22Rv1 (cell line): ENCODE results near the gene FHL2.

Experiments used
- H3K27ac ChIP-seq: fragments of 450-650 bp; 2 replicates; pipeline ENCODE4 v1.5.1; 2017
- ZFX ChIP-seq: fragments of 450-650 bp; IDR thresholded peaks from 2 replicates; pipeline ENCODE4 v1.6.1; 2017; ENCODE audit warnings: antibody characterized with exemption, borderline replicate concordance
- TF ChIP-seq, protein P1 (sequence below): fragments of 450-650 bp; IDR thresholded peaks from 2 replicates; pipeline ENCODE4 v1.5.1; 2017; ENCODE audit warnings: mild to moderate bottlenecking

The FHL2 gene

DNA sequence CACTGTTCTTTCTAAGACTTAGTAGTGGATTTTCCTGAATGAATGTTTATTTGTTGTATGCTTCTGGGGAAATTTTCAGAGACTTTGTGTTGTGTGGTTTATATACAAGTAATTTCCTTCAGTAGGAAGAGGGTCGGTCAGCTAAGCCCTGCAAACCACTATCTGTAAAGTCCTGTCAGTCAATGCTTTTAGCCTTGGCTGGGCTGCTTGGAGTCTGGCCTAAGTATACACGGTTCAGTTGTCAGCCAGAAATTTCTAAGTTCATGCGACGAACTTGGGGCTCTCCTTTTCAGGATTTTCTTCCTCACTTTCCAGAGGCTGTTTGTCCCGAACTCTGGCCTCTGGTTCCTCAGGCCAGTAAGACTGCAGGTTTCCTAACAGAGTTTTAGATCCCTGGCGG, 40.3 kb downstream of the FHL2 start:
- no peak for TF ChIP-seq ZFX
- TF ChIP-seq, protein P1, sequence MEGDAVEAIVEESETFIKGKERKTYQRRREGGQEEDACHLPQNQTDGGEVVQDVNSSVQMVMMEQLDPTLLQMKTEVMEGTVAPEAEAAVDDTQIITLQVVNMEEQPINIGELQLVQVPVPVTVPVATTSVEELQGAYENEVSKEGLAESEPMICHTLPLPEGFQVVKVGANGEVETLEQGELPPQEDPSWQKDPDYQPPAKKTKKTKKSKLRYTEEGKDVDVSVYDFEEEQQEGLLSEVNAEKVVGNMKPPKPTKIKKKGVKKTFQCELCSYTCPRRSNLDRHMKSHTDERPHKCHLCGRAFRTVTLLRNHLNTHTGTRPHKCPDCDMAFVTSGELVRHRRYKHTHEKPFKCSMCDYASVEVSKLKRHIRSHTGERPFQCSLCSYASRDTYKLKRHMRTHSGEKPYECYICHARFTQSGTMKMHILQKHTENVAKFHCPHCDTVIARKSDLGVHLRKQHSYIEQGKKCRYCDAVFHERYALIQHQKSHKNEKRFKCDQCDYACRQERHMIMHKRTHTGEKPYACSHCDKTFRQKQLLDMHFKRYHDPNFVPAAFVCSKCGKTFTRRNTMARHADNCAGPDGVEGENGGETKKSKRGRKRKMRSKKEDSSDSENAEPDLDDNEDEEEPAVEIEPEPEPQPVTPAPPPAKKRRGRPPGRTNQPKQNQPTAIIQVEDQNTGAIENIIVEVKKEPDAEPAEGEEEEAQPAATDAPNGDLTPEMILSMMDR: no peak

DNA sequence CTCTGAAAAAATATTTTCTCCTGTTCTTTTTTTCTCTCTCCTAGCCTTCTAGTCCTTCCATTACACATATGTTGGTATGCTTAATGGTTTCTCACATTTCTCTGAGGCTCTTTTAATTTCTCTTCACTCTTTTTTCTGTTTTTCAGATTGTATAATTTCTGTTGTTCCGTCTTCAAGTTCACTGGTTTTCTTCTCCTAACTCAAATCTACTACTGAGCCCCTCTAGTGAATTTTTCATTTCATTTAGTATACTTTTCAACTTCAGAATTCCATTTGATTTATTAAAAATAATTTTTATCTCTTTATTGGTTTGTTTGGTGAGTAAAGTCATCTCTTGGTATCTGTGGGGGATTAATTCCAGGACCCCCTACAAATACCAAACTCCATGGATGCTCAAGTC, 41.7 kb downstream of the FHL2 start:
- no peak overlapping the region for H3K27ac ChIP-seq
- no peak for TF ChIP-seq ZFX
- TF ChIP-seq, protein P1: no peak

More for the DNA sequence above, 40.3 kb downstream of the FHL2 start:
- no peak overlapping the region for H3K27ac ChIP-seq

DNA sequence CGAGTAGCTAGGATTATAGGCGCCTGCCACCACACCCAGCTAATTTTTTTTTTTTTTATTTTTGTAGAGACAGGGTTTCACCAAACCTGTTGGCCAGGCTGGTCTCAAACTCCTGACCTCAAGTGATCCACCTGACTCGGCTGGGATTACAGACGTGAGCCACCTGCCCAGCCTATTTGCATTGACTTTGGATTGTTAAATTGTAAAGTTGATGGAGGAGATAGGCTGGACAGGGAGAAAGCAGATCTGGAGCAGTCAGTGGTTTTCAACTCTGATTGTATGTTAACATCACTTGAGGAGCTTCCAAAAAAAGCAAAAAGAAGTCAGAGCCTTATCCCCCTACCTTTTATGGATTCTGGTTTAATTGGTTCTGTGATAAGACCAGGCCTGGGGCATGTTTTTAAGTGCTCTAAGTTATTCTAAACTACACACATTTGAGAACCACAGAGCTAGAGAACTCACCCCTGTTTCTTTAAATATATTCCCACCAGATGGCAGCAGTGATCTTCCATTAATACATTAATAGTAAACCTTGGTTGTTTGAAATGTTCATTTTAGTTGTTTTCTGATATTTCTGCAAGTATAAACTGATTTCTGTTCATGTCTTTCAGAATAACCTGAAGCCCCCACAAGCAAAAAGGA, 54.0 kb downstream of the FHL2 start:
- TF ChIP-seq, protein P1: peak; percentile 63
- TF ChIP-seq ZFX: no peak
- H3K27ac ChIP-seq: no peak overlapping the region

DNA sequence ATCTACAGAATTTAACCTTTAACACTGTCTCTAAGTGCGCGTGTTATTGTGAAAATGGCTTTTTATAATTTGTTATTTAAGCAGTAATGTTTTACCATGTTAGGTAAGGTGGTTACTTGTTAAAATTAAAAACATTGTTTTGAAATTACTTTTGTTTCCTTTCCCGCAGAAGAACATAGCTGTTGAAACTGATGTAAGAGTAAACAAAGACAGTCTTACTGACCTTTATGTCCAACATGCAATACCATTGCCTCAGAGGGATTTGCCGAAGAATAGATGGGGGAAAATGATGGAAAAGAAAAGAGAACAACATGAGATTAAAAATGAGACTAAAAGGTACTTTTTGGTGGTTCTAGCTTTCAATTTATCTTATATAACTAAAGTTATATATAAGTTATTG, 59.4 kb downstream of the FHL2 start:
- no peak overlapping the region for H3K27ac ChIP-seq
- TF ChIP-seq, protein P1: no peak
- TF ChIP-seq ZFX: no peak

DNA sequence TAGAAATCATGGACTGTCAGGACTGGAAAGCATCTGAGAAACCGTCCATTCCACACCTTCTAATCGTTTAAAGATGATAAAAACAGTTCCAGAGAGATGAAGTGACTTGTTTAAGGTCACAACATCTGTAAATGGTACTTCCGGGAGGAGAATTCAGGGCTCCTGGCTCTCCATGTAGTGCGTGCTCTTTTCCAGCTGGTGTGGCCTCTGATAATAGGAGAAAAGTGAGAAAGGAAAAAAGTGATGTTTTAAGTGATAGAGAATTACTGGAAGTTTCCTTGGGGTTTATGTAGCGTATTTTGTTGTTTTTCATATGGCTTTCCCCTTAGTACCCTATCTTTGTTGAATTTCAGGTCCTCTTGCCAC, 60.8 kb downstream of the FHL2 start:
- H3K27ac ChIP-seq: peak overlapping the region; percentile 89
- no peak for TF ChIP-seq ZFX
- TF ChIP-seq, protein P1: no peak

DNA sequence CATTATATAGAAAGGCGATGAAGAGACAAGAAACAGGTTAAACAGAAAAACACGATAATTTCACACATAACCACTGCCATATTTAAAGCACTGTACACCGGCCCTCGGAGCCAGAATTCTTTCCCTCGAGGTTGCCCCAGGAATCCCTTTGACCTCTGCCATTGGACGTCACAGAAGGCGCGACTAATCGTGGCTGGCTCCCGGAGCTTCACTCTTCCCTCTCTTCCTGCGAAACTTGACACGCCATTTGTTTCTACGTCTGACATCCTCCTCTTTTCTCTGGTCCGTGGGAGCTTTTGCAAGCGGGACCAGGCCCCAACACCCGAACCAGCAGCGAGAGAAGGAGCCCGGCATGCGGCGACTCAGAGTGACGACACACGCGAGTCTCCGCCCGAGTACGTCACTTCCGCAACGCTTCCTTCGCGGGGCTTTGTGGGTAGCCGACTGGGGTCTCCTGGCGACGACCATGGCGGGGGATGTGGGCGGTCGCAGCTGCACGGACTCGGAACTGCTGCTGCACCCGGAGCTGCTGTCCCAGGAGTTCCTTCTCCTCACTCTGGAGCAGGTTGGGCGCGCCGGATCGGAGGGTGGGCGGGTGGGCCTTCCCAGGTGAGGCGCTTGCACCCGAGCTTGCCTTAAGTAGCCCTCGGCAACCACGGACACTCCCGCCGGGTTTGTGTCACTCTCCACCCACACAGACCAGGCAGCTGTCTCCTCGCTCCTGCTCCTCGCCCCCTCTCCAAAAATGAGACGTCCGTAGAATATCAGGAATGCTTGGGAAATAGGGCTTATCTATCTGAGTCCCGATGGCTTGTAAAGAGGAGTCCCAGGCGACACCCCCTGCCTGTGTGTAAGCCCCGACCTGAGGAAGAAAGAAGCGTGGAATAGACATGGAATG, 61.5 kb downstream of the FHL2 start, which contains the start of gene C2orf49:
TSS of gene C2orf49 (plus strand) at position 419 of the 898 bp plus-strand sequence. CDS start at position 467, 48 bp downstream.
- TF ChIP-seq ZFX: no peak
- TF ChIP-seq, protein P1: no peak
- peak within 1 kb of the TSS; percentile 89 for H3K27ac ChIP-seq

DNA sequence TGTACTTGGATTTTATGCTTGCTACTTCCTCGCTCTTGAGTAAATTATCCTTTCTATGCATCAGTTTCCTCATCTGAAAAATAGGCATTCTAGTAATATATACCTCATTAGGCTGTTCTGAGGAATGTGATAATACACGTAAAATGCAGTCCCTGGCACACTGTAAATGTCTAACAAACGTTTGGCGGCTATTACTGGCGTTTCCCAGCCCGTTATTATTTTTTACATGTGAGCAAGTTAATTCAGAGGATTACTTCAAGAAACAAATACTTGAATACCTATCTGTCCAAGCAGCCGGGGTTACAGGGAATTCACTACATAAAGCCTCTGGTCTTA, 62.1 kb downstream of the FHL2 start:
- TF ChIP-seq, protein P1: no peak
- no peak for TF ChIP-seq ZFX
- peak overlapping the region; percentile 89 for H3K27ac ChIP-seq
